ENCODE results near the gene CNP. TPM values are rescaled to one million over a fixed set of nuclear protein-coding genes. Genes with fewer than 3 reads are reported as not detected.
"Not testable (repeated sequence)": the region's sequence is repeated elsewhere in the genome, so short reads cannot be mapped to it uniquely, and the experiment has no call there.

The CNP gene
- total RNA-seq, 1 donor from 2014 or later = 84.0 TPM

GRCh38 chr17:42001729-42002128 is 35.1 kb downstream of the CNP start:
- DNase-seq (ENCODE audit: low spot score) = no peak

DNA sequence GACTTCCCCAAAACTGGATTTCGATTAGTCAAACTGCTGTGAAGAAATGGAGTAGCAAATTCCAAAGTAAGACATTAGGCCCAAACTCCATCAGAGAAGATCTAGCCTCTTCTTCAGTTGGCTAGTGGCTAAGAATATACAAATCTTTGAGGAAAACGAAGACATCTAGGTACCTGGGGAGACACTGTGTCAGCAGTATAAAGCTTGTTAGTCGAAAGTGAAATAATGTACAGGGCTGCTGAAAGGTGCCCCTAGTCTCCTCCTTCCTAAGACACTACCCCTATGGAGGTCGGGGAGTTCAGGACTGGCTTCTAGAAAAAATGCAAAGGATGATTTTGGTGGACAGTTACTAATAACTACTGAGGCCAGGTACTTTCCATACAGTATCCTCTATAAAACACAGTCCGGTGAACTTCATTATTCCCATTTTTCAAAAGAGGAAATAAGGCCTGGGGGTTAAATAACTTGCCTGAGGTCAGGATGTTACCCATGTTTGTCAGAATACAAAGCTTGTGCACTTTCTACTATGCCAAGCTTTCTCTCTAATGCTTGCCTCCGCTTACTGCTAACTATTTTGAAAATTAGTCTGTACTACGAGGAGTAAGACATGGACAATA is 35.7 kb downstream of the CNP start:
- DNase-seq (ENCODE audit: low spot score) = no peak

GRCh38 chr17:42002792-42003301 is 36.3 kb downstream of the CNP start:
- DNase-seq (ENCODE audit: low spot score) = no peak

DNA sequence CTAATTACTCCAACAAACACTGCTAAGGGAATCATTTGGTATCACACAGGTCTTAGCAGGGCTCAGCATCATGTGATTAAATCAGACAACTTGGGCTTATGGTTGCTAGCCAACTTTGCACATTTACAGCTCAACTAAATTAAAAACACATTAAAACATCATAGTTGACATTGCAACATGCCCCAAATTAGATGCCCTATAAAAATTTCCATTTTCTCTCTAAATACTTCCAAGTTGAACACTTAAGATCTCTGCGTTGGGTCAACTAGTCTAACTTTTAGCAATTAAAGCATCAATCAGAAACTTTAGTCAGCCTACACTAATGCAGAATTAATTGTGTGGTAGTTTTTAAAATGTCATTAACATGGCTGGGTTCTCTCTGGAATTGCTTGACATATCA is 38.6 kb downstream of the CNP start:
- no peak for DNase-seq (ENCODE audit: low spot score)

DNA sequence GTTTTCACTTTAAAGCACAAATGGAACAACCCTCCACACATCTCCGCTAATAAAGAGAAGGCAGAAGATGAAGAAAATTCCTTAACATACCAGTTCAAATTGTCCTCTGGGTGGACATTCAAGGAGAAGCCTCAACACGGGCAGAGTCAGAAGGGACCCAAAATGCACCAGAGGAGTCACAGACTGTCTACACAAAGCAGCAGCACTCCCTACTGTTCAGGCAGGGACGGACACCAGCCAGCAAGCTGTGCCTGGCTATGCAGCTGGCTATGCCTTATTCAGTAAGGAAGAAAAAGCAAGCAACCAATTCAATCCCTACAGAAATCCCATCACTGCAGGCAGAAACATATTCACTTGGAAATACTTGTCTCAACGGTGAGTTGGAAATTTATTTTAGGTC is 42.6 kb downstream of the CNP start:
- DNase-seq (ENCODE audit: low spot score) = peak; percentile 39

- DNase-seq (ENCODE audit: low spot score) = peak; percentile 11
Measured at GRCh38 chr17:42010266-42010680, 43.7 kb downstream of the CNP start.

DNA sequence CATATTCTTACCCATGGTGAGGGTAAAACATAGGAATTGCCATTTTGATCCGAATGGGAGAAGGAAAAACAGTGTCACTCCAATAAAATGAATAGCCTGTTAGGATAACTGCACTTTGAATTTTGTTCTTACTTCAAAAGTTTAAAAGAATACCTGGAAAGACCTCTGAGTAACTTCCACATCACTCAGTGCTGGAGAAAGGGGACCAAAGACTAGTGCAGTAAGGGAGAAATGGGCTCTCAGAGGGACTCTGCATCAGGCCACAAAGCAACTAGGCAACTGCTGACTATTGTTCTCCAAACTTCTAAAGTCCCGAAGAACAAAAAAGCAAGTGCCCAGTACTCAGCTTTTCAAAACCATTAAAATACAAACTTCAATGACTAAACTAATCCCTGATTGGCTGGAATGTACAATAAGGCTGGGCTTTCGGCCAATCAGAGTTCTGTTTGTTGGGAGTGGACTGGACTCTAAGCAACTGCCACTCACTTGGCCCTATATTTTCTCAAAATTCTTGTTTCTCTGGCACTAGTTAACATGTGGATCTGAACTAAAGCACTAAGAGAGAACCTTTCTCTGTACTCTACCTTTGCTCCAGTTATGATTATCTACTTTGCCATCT is 44.4 kb downstream of the CNP start:
- DNase-seq (ENCODE audit: low spot score) = no peak

GRCh38 chr17:42012363-42012762 is 45.8 kb downstream of the CNP start:
- not testable (repeated sequence) for DNase-seq (ENCODE audit: low spot score)

GRCh38 chr17:42013740-42014139 is 47.1 kb downstream of the CNP start:
- DNase-seq (ENCODE audit: low spot score) = not testable (repeated sequence)

DNA sequence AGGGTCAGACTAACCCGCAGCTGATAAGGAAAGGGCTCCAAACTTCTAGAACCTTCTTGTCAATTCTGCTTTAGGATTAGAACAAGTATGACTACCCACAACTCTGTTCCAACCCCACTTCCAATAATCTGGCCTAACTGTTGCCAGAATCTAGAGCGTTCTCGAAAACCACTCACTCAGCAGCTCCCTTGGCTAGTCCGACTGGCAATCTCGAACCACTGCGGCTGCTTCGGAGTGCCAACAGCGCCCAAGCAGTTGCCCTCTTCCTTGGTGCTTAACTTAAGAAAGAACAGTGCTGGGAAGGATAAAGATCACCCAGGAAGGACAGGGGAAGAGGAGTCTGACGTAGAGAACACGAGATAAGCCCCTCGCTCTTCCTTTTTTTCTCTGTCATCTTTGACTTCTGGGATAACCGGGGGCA is 49.8 kb downstream of the CNP start:
- DNase-seq (ENCODE audit: low spot score) = no peak

GRCh38 chr17:42016941-42017865 is 50.6 kb downstream of the CNP start, which contains the start of gene DNAJC7:
Gene DNAJC7 (minus strand): TSS chr17:42017439. CDS start chr17:42017416, 23 bp downstream.
- DNase-seq (ENCODE audit: low spot score) = peak; percentile 98

DNA sequence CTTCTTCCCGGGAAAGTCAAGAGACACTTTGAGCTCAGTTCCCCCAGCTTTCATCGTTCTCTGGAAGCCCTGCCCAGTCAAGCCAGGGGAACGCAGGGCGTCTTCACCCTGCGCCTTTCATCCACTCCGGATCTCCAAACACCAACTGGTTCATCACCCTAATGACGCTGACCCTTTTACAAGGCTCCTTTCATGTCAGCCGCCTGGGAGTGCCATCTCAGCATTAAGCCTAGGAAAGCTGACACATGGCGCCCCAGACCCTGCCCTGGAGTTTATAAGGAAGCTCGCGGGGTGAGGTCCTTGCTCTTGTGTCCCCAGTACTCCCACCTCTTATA is 51.2 kb downstream of the CNP start:
- no peak for DNase-seq (ENCODE audit: low spot score)

DNA sequence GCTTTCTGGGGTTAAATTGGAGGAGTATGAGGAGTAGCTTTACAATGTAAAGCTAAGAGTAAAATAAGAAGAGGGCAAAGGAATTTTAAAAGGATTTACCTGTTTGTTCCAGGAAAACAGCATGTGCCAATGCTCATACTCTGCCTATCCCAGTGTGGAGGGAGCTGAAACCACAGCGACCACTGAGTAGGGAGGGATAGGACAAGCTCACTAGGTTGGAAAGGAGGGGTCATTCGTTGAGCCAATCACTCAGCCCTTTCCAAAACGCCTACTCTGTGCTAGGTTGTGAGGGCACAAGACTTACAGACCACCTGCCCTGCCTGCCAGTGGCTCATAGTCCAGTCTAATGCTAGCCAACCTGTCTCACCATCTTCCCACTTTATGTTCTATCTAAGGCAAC is 51.7 kb downstream of the CNP start:
- no peak for DNase-seq (ENCODE audit: low spot score)

GRCh38 chr17:42018988-42019387 is 52.4 kb downstream of the CNP start:
- DNase-seq (ENCODE audit: low spot score) = no peak

- peak; percentile 99 for DNase-seq (ENCODE audit: low spot score)
Measured at GRCh38 chr17:42019509-42020404, 53.2 kb downstream of the CNP start, which contains the start of gene NKIRAS2. Gene NKIRAS2 (plus strand): TSS chr17:42020090. CDS start chr17:42021578, 1,488 bp downstream.

DNA sequence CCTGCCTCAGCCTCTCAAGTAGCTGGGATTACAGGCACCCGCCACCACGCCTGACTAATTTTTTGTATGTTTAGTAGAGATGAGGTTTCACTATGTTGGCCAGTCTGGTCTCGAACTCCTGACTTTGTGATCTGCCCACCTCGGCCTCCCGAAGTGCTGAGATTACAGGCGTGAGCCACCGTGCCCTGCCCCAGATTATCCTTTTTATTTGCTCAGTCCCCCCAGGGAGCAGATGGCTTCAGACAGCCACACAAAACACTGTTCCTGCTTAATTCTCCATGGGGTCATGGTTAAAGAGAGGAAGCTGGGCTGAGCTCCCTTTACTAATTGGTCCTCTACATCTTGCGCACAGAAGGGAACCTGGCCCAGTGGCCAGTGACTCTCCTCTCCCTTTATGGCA is 54.2 kb downstream of the CNP start:
- not testable (repeated sequence) for DNase-seq (ENCODE audit: low spot score)

DNA sequence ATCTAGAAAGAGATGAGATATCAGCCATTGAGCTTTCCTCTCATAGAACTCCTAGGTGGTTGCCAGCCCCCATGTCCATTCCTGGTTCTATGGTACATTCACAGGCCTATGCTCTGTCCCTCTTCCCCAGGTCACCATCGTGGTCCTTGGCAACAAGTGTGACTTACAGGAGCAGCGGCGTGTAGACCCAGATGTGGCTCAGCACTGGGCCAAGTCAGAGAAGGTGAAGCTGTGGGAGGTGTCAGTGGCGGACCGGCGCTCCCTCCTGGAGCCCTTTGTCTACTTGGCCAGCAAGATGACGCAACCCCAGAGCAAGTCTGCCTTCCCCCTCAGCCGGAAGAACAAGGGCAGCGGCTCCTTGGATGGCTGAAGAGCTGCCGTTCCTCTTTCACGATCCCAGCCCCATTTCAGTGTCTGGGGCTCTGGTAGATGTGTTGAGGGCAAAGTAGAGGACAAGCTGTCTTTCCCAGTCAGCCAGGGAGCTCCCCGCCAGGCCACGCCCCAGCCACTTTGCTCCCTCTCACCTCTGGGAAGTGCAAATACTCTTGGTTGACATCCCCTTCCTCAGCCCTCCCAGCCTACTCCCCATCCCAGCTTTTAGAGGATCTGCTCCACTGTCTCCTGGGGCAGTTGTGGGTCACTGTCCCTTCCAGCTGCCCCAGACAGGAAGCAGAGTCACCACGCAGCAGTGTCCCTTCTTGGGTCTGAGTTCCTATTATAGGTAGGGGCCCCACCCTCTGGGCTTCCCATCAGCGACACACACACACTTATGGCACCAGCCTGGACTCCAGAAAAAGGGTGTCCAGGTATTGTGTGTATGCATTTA is 57.1 kb downstream of the CNP start:
- no peak for DNase-seq (ENCODE audit: low spot score)

DNA sequence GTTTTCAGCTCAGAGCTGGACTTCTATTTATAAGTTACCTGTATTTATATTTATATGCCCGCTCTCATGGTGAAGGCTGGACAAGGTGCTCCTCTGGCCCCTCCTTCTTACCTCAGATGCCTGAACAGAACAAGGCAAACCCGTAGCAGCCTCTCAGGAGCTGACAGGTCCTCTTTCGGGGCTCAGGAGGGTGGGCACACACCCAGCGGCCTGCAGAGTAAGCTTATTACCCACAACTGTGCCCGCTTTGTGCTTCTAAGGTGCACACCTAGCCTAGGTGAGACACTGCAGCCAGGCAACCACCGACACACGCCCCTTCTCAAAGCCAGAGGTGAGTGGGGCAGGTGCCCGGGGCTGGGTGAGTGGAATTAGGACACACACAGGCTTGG is 58.6 kb downstream of the CNP start:
- DNase-seq (ENCODE audit: low spot score) = no peak

GRCh38 chr17:42025936-42026335 is 59.3 kb downstream of the CNP start:
- DNase-seq (ENCODE audit: low spot score) = no peak
